Naive B cell (primary cell): ENCODE measurements around the gene HOXC5. TPM values are rescaled to one million over a fixed set of nuclear protein-coding genes. Genes with fewer than 3 reads are reported as not detected.
A peak's percentile ranks its signal among the peaks of the same experiment; 100 is the strongest.

Source experiments
- ATAC-seq, 2 donors: fragments of 150-1000 bp; cut with Tn5 transposase; 2 replicates each; pipeline ENCODE4 v1.10.0; 2021; ENCODE audit warnings: low read depth in 2 of 2, mild to moderate bottlenecking in 2 of 2, moderate library complexity in 2 of 2
- DNase-seq: peaks from one replicate; pipeline ENCODE4 v3.0.0; 2022
- H3K27ac Mint-ChIP-seq, 6 donors: one replicate each; pipeline ENCODE4 v1.8.0; 2020 to 2022; ENCODE audit warnings: mild to moderate bottlenecking in 6 of 6, mixed read lengths in 6 of 6, moderate library complexity in 5 of 6, inconsistent platforms in 2 of 6
- H3K27me3 Mint-ChIP-seq, 3 donors: one replicate each; pipeline ENCODE4 v1.8.0; 2021 to 2022; ENCODE audit warnings: mixed read lengths in 3 of 3, mild to moderate bottlenecking in 1 of 3
- H3K36me3 Mint-ChIP-seq, 2 donors: one replicate each; pipeline ENCODE4 v1.8.0; 2020 to 2022; ENCODE audit warnings: mixed read lengths in 2 of 2, inconsistent platforms in 1 of 2, mild to moderate bottlenecking in 1 of 2
- H3K4me1 Mint-ChIP-seq, 3 donors: one replicate each; pipeline ENCODE4 v1.8.0; 2020 to 2022; ENCODE audit warnings: mixed read lengths in 3 of 3, inconsistent platforms in 1 of 3, mild to moderate bottlenecking in 1 of 3, moderate library complexity in 1 of 3
- H3K4me3 Mint-ChIP-seq, 8 donors: one replicate each; pipeline ENCODE4 v1.8.0; 2020 to 2022; ENCODE audit warnings: mild to moderate bottlenecking in 8 of 8, mixed read lengths in 8 of 8, moderate library complexity in 8 of 8, inconsistent platforms in 2 of 8
- H3K9me3 Mint-ChIP-seq, 7 donors: one replicate each; pipeline ENCODE4 v1.8.0; 2020 to 2022; ENCODE audit warnings: mixed read lengths in 7 of 7, mild to moderate bottlenecking in 5 of 7, inconsistent platforms in 2 of 7, moderate library complexity in 1 of 7
- polyA plus RNA-seq, 6 donors: library from polyadenylated mRNA; unstranded; fragments of 300-500 nt; fragmentation: Illumina TruSeq; gene quantifications; one replicate each; pipeline ENCODE4 v1.2.3, GENCODE V29; 2021; ENCODE audit warnings: low read depth in 6 of 6

The HOXC5 gene
- polyA plus RNA-seq, 6 donors from 2014 or later, result not detected

DNA sequence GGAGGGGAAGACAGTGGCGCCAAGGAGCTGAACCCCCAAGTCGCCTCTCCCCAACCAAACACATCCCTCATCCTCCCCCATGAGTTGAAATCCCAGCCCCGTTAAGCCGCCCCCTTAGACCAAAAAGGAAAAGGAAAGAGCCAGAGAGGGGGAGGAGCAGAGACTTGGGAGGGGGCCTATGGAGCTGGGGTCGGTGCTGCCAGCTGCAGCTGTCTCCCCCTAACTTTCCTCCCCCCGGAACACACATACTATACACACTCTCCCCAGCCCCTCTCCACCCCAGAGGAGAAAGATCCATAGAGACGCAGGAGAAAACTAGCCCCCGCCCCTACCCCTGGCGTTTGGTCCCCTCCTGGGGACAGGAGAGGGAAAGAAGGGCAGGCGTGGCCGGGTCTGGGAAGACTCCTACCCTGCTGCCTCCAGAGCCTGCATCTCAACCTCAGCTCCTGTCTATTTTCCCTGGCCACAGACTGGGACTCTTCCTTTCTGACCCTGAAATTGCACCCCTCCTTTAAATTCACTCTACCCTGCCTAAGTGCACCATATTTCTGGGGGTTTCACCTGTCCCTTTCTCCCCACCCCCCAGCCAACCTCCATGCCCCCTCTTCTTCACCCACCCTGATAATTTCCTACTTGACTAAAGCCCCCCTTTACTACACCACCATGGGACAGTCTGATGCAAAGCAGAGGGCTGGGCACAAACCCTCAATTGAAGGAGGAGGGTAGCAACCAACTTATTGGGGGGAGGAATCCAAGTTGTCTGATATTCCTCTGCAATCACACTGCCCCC lies 34.5 kb upstream of the HOXC5 start:
- Mint-ChIP-seq H3K27ac (peak overlapping the region in 4 of 6 donors; percentile 15 to 95 (median 34)), H3K36me3 (peaks cover 0 to 18% of the 10 kb centered on the region in 2 donors), H3K9me3 (peaks cover 0 to 13% (median 4%) of the 10 kb centered on the region in 7 donors), H3K4me3 (peak overlapping the region in 4 of 8 donors; percentile 13 to 86 (median 38)), H3K4me1 (peaks cover 32 to 69% (median 50%) of the 10 kb centered on the region in 3 donors), H3K27me3 (peaks cover 72 to 94% (median 78%) of the 10 kb centered on the region in 3 donors)
- DNase-seq, result no peak
- no peak for ATAC-seq

DNA sequence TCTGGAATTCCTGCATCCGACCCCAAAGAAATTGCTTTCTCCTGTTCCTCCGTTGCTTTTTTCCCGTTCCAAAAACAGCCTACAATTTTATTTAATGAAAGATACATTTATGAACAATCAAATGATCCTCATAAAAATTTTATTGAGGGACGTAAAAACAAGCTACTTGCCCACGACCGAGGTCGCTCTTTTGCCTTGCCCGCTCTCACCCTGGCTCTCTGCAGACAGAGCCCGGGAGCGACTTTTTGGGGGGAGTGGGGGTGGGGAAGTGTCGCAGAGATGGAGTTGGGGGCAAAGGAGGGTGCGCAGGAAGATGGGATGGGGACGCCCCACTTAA lies 34.0 kb upstream of the HOXC5 start:
- DNase-seq (no peak), ATAC-seq (no peak)
- Mint-ChIP-seq H3K4me3 (peak overlapping the region in 3 of 8 donors; percentile 22 to 62 (median 54)), H3K27ac (peak overlapping the region in 3 of 6 donors; percentile 15 to 95 (median 39)), H3K9me3 (peaks cover 0 to 8% (median 3%) of the 10 kb centered on the region in 7 donors), H3K36me3 (peaks cover 0 to 13% of the 10 kb centered on the region in 2 donors), H3K27me3 (peaks cover 72 to 94% (median 78%) of the 10 kb centered on the region in 3 donors), H3K4me1 (peaks cover 30 to 67% (median 48%) of the 10 kb centered on the region in 3 donors)

DNA sequence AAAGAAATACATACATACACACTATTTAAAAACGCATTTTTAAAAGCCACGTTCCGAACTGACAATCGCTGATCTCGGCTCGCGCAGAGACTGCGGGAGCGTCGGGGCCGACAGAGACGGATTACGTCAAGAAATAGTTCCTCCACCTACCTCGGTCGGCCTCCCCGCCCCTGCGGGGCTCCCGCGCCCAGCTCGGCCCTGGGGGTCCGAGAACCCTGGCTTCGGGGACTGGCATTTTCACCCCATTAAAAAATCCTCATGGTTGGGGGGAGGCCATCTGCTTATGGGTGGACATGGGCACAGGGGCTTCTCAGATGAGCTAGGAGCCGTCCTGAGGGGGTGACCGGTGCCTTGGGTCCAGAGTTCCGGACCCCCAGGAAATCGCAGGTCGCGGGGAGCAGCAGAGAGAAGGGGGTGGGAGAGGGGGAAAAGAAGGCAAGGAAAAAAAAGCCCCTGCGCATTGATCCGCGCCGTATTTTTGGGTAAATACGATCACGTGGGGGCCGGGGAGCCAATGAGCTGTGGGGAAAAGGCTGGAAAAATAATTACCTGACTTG lies 33.2 kb upstream of the HOXC5 start:
- H3K9me3 Mint-ChIP-seq, result peaks cover 0 to 4% (median 2%) of the 10 kb centered on the region in 7 donors
- H3K4me3 Mint-ChIP-seq, result peak overlapping the region; percentile 25 to 70 (median 49)
- H3K36me3 Mint-ChIP-seq, result peaks cover 0 to 9% of the 10 kb centered on the region in 2 donors
- peak overlapping the region in 4 of 6 donors; percentile 66 to 91 (median 84) for H3K27ac Mint-ChIP-seq
- peaks cover 73 to 95% (median 78%) of the 10 kb centered on the region in 3 donors for H3K27me3 Mint-ChIP-seq
- peaks cover 25 to 59% (median 46%) of the 10 kb centered on the region in 3 donors for H3K4me1 Mint-ChIP-seq
- ATAC-seq (no peak), DNase-seq (no peak)

DNA sequence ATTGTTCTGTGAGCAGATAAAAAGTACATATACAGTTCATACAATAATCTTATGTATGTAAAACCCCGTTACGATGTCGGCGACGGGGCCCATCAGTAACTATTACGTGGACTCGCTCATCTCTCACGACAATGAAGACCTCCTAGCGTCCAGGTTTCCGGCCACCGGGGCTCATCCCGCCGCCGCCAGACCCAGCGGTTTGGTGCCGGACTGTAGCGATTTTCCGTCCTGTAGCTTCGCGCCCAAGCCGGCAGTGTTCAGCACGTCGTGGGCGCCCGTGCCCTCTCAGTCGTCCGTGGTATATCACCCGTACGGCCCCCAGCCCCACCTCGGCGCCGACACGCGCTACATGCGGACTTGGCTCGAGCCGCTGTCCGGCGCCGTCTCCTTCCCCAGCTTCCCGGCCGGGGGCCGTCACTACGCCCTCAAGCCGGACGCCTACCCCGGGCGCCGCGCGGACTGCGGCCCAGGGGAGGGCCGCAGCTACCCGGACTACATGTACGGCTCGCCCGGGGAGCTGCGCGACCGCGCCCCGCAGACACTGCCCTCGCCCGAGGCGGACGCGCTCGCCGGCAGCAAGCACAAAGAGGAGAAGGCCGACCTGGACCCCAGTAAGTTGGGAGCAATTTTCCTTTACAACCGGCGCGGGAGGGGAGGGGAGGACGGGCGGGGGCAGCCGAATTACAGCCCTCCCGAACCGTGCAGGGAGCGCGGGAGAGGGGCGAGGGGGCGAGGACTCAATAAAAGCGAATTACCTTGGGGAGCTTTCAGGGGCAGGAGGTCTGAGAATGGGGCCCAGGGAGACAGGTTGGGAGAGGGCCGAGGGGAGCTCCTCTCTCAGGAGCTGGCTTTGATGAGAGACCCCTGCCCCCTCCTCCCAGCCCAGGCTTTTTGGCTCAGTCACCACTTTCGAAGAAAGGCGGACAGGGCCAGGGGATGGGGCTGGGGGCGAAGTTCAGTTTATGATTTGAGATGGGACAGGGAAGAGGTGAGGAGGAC lies 32.4 kb upstream of the HOXC5 start, which contains the start of gene HOXC9:
HOXC9 (plus strand) TSS at position 46 of the 999 bp plus-strand sequence; CDS start at position 74, 28 bp downstream.
- Mint-ChIP-seq H3K27me3 (peaks cover 72 to 95% (median 78%) of the 10 kb centered on the region in 3 donors), H3K9me3 (peaks cover 0 to 2% (median 0%) of the 10 kb centered on the region in 7 donors), H3K4me1 (peaks cover 20 to 52% (median 43%) of the 10 kb centered on the region in 3 donors), H3K27ac (peak within 1 kb of the TSS in 4 of 6 donors; percentile 66 to 95 (median 84)), H3K36me3 (peaks cover 0 to 4% of the 10 kb centered on the region in 2 donors), H3K4me3 (peak within 1 kb of the TSS; percentile 25 to 70 (median 49))
- ATAC-seq, result no peak
- DNase-seq, result no peak

DNA sequence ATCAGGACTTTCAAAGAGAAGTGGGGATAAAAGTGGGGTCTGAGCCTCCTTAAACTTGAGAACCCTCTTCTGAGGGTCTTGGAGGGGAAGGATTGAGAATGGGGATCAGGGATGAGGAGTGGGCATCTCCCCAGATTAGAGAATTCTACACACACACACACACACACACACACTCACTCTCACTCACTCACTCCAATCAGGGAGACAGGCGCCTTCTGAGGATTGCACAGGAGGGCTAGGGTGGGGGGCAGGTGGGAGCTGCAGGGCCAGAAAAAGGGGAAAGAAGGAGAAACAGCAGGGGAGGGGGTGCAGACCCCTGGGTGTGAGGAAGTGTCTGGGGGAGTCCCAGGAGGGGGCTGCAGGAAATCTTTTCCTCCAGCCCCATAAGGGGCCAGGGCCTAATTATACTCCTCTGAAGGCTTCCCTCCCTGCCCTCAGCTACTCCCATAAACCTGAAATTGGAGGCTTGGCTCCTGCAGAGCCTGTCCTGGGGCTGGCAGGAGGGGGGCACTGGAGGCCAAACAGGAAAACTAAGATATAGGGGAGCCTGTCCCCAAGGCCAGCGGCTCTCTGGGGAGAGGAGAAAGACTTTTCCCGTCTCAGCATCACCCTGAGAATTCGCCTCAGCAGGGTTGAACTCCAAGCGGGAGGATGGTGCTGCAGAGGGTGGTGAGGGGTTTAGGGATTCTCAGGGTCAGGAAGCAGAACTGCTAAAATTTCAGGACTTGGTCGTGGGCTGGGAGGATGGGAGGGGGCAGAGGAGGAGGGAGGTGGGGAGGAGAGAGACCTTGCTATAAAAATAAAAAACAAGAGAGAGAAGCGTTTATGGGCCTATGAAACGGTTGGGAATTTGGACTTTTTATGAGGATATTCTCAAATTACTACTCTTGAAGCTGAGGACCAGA lies 31.3 kb upstream of the HOXC5 start:
- no peaks in the 10 kb centered on the region for H3K36me3 Mint-ChIP-seq
- H3K4me3 Mint-ChIP-seq, result peak overlapping the region in 3 of 8 donors; percentile 36 to 59 (median 43)
- H3K4me1 Mint-ChIP-seq, result peaks cover 18 to 53% (median 45%) of the 10 kb centered on the region in 3 donors
- peaks cover 0 to 2% (median 0%) of the 10 kb centered on the region in 7 donors for H3K9me3 Mint-ChIP-seq
- H3K27me3 Mint-ChIP-seq, result peaks cover 80 to 95% (median 81%) of the 10 kb centered on the region in 3 donors
- no peak for ATAC-seq
- peak overlapping the region in 2 of 6 donors; percentile 10 to 87 for H3K27ac Mint-ChIP-seq
- DNase-seq, result no peak

DNA sequence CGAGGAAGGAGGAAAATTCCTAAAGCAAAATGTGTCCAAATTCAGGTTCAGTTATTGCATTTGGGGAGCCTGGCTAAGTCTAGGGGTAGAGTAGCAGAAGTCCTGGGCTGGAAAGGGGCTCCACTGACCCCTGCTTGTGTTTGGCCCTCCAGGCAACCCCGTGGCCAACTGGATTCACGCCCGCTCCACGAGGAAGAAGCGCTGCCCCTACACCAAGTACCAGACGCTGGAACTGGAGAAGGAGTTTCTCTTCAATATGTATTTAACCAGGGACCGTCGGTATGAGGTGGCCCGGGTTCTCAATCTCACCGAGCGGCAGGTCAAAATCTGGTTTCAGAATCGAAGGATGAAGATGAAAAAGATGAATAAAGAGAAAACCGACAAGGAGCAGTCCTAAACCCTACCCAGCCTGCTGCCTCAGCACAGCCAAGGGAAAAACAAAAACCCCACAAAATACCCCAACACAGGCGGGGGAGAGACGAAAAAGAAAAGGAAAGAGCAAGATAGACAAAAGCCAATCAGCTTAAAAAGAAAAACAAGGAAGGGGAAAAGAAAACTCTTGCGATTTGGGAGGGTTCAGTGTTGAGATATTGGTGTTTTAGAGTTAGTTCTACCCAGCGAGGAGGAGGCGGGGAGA lies 30.5 kb upstream of the HOXC5 start:
- Mint-ChIP-seq H3K27ac (peak overlapping the region in 3 of 6 donors; percentile 6 to 88 (median 7)), H3K9me3 (peaks cover 0 to 2% (median 0%) of the 10 kb centered on the region in 7 donors), H3K4me3 (peak overlapping the region in 3 of 8 donors; percentile 26 to 59 (median 36)), H3K27me3 (peaks cover 80 to 95% (median 85%) of the 10 kb centered on the region in 3 donors), H3K36me3 (no peaks in the 10 kb centered on the region), H3K4me1 (peaks cover 17 to 48% (median 47%) of the 10 kb centered on the region in 3 donors)
- ATAC-seq (no peak), DNase-seq (no peak)

DNA sequence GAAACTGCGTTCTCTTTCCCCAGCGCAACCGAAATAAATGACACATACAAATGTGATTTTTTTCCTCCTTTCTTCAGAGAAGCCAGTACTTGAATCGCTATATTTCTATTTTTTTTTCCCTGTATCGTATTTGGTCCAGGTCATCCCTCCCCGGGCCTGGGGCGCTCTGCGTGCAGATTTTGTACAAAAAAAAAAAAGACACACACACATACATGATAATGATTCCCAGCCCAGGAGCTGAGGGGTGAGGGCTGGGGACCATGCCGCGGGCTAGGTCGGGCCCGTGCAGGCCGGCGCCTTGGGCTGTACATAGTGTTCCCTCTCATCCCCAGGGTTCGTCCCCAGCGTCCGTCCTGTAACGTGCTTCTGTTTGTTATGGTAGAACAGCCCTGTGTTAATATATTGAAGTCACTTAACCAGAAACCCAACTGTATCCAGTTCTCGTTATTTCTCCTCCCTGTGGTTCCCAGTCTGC lies 29.9 kb upstream of the HOXC5 start:
- Mint-ChIP-seq H3K27ac (peak overlapping the region in 2 of 6 donors; percentile 7 to 88), H3K36me3 (no peaks in the 10 kb centered on the region), H3K27me3 (peaks cover 81 to 95% (median 85%) of the 10 kb centered on the region in 3 donors), H3K4me1 (peaks cover 14 to 43% (median 42%) of the 10 kb centered on the region in 3 donors), H3K4me3 (peak overlapping the region in 1 of 8 donors; percentile 59), H3K9me3 (peaks cover 0 to 2% (median 0%) of the 10 kb centered on the region in 7 donors)
- ATAC-seq (no peak), DNase-seq (no peak)

DNA sequence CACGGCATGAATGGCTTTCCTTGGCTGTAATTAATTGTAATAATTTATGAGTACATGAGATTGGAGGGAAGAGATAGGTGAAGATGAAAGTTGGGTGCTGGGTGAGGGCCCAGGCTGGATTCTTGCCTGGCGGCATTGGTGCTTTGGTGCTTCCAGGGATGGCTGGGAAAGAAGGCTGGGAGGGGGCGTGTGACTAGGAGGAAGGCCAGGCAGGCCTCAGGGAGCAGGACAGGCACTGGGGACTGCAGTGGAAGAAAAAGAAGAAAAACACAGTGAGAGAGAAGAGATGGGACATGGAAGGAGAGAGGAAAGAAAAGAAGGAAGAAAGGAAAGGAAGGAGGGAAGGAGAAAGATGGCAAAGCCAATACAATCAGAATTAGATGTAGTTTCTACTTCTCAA lies 29.2 kb upstream of the HOXC5 start:
- DNase-seq (no peak), ATAC-seq (no peak)
- H3K36me3 Mint-ChIP-seq, result no peaks in the 10 kb centered on the region
- peak overlapping the region in 5 of 8 donors; percentile 22 to 59 (median 53) for H3K4me3 Mint-ChIP-seq
- peak overlapping the region in 3 of 6 donors; percentile 1 to 93 (median 78) for H3K27ac Mint-ChIP-seq
- H3K9me3 Mint-ChIP-seq, result peaks cover 0 to under 1% (median 0%) of the 10 kb centered on the region in 7 donors
- peaks cover 14 to 41% (median 36%) of the 10 kb centered on the region in 3 donors for H3K4me1 Mint-ChIP-seq
- H3K27me3 Mint-ChIP-seq, result peaks cover 79 to 95% (median 82%) of the 10 kb centered on the region in 3 donors

DNA sequence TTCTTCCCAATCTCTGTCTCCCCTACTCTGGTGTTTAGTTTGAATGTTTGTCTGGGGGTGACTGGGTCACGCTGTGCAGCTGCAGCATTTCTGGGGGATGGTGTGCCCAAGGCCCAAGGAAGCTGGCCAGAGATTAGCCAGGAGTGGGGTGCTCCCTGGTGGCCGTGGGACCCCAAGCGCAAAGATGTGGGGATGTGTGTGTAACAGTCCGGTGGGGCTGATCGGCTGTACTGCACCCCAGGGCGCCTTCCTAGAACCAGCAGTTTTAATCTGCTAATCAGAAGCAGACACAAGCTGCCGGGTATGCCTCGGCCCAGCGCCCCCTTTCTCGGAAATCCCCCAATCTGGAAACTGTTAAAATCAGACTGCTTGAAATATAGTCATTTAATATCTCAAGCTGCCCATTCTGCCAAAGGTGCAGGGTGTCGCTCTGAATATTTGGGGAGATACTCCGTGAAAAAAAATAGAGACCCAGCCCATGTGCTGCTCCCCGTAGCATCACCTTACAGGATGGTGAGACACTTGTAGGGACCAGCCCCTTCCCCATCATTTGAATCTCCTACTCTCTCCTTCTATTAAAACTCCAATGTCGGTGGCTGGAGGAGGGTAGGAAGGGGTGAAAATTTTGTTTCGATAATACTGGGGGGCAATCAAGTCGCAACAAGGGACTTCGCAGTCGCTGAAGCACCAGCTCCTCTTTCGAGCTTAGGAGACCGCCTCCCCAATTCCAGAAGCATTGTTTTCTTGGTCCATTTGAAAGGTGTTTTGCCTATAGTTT lies 28.6 kb upstream of the HOXC5 start:
- DNase-seq (no peak), ATAC-seq (no peak)
- H3K4me3 Mint-ChIP-seq, result peak overlapping the region in 3 of 8 donors; percentile 36 to 85 (median 80)
- peaks cover 15 to 40% (median 40%) of the 10 kb centered on the region in 3 donors for H3K4me1 Mint-ChIP-seq
- H3K27ac Mint-ChIP-seq, result peak overlapping the region in 3 of 6 donors; percentile 44 to 86 (median 84)
- peaks cover 79 to 96% (median 79%) of the 10 kb centered on the region in 3 donors for H3K27me3 Mint-ChIP-seq
- no peaks in the 10 kb centered on the region for H3K36me3 Mint-ChIP-seq
- H3K9me3 Mint-ChIP-seq, result no peaks in the 10 kb centered on the region

DNA sequence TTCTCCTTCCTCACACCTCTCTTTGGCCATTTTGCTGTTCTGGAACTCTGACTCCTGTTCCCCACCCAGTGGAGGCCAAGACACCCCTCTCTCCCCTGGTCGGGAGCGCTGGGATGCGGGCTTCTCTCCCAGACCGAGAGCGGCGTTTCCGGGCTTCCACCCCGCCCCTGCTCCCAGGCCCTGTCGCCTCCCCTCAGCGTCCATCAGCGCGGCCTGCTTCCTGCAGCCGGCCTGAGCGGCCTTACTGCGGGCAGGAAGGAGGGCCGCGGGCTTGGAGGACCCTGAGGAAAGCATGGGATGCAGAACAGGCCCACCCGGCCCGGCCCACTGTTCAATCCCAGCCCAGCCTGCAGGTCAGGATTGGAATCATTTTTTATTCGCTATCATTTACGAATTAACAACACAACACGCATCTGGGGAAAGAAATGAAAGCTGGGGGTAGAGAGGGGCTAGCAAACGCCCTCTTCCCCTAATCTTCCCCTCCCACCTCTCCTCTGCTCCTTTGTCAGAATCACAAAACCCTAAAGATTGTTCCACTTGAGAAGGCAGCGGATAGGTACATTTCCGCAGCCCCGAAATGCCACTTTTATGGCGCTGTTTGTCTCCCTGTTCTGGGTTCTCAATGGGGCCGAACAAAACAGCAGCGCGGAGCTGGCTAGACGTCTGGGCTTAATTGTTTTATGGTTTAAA lies 27.9 kb upstream of the HOXC5 start:
- peaks cover 0 to 2% (median 0%) of the 10 kb centered on the region in 7 donors for H3K9me3 Mint-ChIP-seq
- DNase-seq, result no peak
- no peak for ATAC-seq
- peaks cover 77 to 99% (median 86%) of the 10 kb centered on the region in 3 donors for H3K27me3 Mint-ChIP-seq
- H3K4me3 Mint-ChIP-seq, result peak overlapping the region in 5 of 8 donors; percentile 59 to 94 (median 80)
- H3K4me1 Mint-ChIP-seq, result peaks cover 19 to 44% (median 41%) of the 10 kb centered on the region in 3 donors
- H3K36me3 Mint-ChIP-seq, result no peaks in the 10 kb centered on the region
- H3K27ac Mint-ChIP-seq, result peak overlapping the region in 5 of 6 donors; percentile 58 to 93 (median 83)
